H1 (cell line): ENCODE data around the gene BCL2A1. TPM values are rescaled to one million over a fixed set of nuclear protein-coding genes. Genes with fewer than 3 reads are reported as not detected.

Source experiments
- CHD1 ChIP-seq: IDR thresholded peaks from 2 replicates; pipeline ENCODE4 v1.6.1; 2012; ENCODE audit warnings: low read depth, low read length, improper control_type of control experiment
- GTF2F1 ChIP-seq: IDR thresholded peaks from 2 replicates; pipeline ENCODE4 v1.6.1; 2012; ENCODE audit warnings: low read depth, low read length, improper control_type of control experiment, borderline replicate concordance
- KDM4A ChIP-seq: IDR thresholded peaks from one replicate; pipeline ENCODE4 v1.7.1; 2012; ENCODE audit warnings: low read depth, mild to moderate bottlenecking, moderate library complexity, low read length, inconsistent platforms; ENCODE audit not compliant: severe bottlenecking
- POU5F1 ChIP-seq: IDR thresholded peaks from 2 replicates; pipeline ENCODE4 v1.6.1; 2011; ENCODE audit warnings: low read depth, mild to moderate bottlenecking, low read length, moderate library complexity
- SIRT6 ChIP-seq: IDR thresholded peaks from one replicate; pipeline ENCODE4 v1.7.1; 2012; ENCODE audit warnings: low read length, inconsistent platforms
- TAF7 ChIP-seq: optimal IDR thresholded peaks from 2 replicates; pipeline ENCODE3; 2011; ENCODE audit warnings: low read depth, mild to moderate bottlenecking, inconsistent platforms, low read length, moderate library complexity, borderline replicate concordance
- TEAD4 ChIP-seq: IDR thresholded peaks from 2 replicates; pipeline ENCODE4 v1.6.1; 2012; ENCODE audit warnings: low read depth, low read length, inconsistent platforms, mixed read lengths
- YY1 ChIP-seq: IDR thresholded peaks from 2 replicates; pipeline ENCODE4 v1.6.1; 2011; ENCODE audit warnings: low read depth, mild to moderate bottlenecking, low read length
- polyA plus RNA-seq, 7 experiments: library from polyadenylated mRNA; depleted of rRNA in 3 of 7; stranded (reverse) in 5 of 7; unstranded in 2 of 7; fragments of >200 nt in 5 of 7; fragments of 200-250 nt in 2 of 7; gene quantifications; 1 replicate in 5 of 7; 2 replicates in 1 of 7; 4 replicates in 1 of 7; pipeline versions ENCODE4 v1.2.1 to v1.2.3, GENCODE V29; 2011 to 2013; ENCODE audit warnings: missing spikeins in 2 of 7, mixed read lengths in 2 of 7
- total RNA-seq: library from RNA; stranded (reverse); fragmentation: NEBNext Ultra II Directional; extraction: Animal tissue kit (Norgen Biotek cat#: 25700); gene quantifications from 2 replicates; pipeline ENCODE4 v1.2.1, GENCODE V29; 2021
- TF ChIP-seq, protein P1 (sequence below): fragments of 300-600 bp; sonication (generic); IDR thresholded peaks from 2 replicates; pipeline ENCODE4 v1.7.1; 2012; ENCODE audit warnings: low read length, moderate library complexity, mild to moderate bottlenecking, inconsistent platforms; ENCODE audit not compliant: insufficient replicate concordance
- TF ChIP-seq, protein P2 (sequence below): IDR thresholded peaks from 2 replicates; pipeline ENCODE4 v1.6.1; 2011; ENCODE audit warnings: low read depth, mild to moderate bottlenecking, low read length; ENCODE audit not compliant: insufficient read depth

The BCL2A1 gene
- total and polyA plus RNA-seq, 2 of the 8 experiments (the other 6 are each of a cell fraction or from before 2014, with no cell fraction given): not detected

DNA sequence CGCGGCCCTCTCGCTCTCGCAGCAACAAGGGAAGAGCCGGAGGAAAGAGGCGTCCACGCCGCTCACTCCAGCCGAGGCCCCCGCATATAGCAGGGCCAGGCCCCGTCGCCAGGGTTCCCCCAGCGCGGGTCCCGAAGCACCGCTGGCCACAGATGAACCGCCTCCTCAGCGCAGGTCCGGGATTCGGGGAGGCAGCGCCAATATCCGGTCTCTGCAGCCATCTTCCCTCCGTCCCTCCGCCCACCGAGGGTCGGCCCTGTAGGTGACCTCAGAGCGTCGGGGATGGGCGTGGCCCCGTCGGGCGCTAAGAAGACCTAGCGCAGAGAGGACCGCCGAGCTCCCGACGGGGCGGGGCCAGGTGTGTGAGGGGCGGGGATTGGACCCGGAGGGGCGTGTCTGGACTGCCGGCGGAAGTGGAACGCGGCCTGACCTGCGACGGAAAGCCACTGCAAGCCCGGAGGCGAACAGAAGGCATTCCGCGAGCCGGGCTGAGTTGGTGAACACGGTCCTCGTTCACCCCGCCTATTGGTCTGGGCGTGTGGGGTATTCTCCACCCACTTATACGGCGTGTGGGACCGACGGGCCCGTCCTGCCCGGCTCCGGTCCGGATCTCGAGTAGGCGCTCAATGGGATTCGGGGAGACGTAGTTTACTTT, 47.4 kb downstream of the BCL2A1 start (continued):
- TF ChIP-seq, protein P1, sequence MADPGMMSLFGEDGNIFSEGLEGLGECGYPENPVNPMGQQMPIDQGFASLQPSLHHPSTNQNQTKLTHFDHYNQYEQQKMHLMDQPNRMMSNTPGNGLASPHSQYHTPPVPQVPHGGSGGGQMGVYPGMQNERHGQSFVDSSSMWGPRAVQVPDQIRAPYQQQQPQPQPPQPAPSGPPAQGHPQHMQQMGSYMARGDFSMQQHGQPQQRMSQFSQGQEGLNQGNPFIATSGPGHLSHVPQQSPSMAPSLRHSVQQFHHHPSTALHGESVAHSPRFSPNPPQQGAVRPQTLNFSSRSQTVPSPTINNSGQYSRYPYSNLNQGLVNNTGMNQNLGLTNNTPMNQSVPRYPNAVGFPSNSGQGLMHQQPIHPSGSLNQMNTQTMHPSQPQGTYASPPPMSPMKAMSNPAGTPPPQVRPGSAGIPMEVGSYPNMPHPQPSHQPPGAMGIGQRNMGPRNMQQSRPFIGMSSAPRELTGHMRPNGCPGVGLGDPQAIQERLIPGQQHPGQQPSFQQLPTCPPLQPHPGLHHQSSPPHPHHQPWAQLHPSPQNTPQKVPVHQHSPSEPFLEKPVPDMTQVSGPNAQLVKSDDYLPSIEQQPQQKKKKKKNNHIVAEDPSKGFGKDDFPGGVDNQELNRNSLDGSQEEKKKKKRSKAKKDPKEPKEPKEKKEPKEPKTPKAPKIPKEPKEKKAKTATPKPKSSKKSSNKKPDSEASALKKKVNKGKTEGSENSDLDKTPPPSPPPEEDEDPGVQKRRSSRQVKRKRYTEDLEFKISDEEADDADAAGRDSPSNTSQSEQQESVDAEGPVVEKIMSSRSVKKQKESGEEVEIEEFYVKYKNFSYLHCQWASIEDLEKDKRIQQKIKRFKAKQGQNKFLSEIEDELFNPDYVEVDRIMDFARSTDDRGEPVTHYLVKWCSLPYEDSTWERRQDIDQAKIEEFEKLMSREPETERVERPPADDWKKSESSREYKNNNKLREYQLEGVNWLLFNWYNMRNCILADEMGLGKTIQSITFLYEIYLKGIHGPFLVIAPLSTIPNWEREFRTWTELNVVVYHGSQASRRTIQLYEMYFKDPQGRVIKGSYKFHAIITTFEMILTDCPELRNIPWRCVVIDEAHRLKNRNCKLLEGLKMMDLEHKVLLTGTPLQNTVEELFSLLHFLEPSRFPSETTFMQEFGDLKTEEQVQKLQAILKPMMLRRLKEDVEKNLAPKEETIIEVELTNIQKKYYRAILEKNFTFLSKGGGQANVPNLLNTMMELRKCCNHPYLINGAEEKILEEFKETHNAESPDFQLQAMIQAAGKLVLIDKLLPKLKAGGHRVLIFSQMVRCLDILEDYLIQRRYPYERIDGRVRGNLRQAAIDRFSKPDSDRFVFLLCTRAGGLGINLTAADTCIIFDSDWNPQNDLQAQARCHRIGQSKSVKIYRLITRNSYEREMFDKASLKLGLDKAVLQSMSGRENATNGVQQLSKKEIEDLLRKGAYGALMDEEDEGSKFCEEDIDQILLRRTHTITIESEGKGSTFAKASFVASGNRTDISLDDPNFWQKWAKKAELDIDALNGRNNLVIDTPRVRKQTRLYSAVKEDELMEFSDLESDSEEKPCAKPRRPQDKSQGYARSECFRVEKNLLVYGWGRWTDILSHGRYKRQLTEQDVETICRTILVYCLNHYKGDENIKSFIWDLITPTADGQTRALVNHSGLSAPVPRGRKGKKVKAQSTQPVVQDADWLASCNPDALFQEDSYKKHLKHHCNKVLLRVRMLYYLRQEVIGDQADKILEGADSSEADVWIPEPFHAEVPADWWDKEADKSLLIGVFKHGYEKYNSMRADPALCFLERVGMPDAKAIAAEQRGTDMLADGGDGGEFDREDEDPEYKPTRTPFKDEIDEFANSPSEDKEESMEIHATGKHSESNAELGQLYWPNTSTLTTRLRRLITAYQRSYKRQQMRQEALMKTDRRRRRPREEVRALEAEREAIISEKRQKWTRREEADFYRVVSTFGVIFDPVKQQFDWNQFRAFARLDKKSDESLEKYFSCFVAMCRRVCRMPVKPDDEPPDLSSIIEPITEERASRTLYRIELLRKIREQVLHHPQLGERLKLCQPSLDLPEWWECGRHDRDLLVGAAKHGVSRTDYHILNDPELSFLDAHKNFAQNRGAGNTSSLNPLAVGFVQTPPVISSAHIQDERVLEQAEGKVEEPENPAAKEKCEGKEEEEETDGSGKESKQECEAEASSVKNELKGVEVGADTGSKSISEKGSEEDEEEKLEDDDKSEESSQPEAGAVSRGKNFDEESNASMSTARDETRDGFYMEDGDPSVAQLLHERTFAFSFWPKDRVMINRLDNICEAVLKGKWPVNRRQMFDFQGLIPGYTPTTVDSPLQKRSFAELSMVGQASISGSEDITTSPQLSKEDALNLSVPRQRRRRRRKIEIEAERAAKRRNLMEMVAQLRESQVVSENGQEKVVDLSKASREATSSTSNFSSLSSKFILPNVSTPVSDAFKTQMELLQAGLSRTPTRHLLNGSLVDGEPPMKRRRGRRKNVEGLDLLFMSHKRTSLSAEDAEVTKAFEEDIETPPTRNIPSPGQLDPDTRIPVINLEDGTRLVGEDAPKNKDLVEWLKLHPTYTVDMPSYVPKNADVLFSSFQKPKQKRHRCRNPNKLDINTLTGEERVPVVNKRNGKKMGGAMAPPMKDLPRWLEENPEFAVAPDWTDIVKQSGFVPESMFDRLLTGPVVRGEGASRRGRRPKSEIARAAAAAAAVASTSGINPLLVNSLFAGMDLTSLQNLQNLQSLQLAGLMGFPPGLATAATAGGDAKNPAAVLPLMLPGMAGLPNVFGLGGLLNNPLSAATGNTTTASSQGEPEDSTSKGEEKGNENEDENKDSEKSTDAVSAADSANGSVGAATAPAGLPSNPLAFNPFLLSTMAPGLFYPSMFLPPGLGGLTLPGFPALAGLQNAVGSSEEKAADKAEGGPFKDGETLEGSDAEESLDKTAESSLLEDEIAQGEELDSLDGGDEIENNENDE: no peak
- 0 out of 2 replicates have a peak, but pooled peaks have one; percentile 63 for TF ChIP-seq GTF2F1
- TF ChIP-seq SIRT6: no peak
- TF ChIP-seq, protein P2, sequence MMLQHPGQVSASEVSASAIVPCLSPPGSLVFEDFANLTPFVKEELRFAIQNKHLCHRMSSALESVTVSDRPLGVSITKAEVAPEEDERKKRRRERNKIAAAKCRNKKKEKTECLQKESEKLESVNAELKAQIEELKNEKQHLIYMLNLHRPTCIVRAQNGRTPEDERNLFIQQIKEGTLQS: no peak
- TF ChIP-seq TEAD4: peak; percentile 79
- TF ChIP-seq KDM4A: no peak
- no peak for TF ChIP-seq CHD1
- peak; percentile 81 for TF ChIP-seq TAF7
- TF ChIP-seq YY1: peak; percentile 90
- TF ChIP-seq POU5F1: no peak
